Measurements from ENCODE around the gene WDR37.

DNA sequence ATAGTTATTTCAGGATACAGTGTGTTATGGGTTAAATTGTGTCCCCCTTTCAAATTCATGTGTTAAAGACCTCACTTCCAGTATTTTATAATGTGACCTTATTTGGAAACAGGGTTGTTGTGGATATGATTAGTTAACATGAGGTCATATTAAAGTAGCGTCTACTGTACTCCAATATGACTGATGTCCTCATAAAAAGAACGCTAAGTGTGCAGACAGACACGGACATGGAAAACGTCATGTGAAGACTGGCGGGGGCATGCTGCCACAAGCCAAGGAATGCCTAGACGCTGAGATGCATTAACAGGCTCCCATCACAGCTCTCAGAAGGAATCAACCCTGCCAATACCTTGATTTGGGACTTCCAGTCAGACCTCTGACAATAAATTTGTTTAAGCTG, 1.5 kb upstream of the WDR37 start:
- TF ChIP-seq, protein P1, sequence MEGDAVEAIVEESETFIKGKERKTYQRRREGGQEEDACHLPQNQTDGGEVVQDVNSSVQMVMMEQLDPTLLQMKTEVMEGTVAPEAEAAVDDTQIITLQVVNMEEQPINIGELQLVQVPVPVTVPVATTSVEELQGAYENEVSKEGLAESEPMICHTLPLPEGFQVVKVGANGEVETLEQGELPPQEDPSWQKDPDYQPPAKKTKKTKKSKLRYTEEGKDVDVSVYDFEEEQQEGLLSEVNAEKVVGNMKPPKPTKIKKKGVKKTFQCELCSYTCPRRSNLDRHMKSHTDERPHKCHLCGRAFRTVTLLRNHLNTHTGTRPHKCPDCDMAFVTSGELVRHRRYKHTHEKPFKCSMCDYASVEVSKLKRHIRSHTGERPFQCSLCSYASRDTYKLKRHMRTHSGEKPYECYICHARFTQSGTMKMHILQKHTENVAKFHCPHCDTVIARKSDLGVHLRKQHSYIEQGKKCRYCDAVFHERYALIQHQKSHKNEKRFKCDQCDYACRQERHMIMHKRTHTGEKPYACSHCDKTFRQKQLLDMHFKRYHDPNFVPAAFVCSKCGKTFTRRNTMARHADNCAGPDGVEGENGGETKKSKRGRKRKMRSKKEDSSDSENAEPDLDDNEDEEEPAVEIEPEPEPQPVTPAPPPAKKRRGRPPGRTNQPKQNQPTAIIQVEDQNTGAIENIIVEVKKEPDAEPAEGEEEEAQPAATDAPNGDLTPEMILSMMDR (conservative IDR thresholded peaks at IDR 0.05; ENCODE audit: low read depth, low read length), result no peak
- no peak for TF ChIP-seq EZH2phosphoT487 (IDR thresholded peaks at IDR 0.05; ENCODE audit: borderline replicate concordance, low read length)
- no peak for TF ChIP-seq EZH2 (IDR thresholded peaks at IDR 0.05; ENCODE audit: low read length, unreplicated experiment)
